ENCODE data around the gene MMP15. TPM values are rescaled to one million over a fixed set of nuclear protein-coding genes. Genes with fewer than 3 reads are reported as not detected.

MMP15 gene
- polyA plus RNA-seq, 1 donor (not counting 4 experiments of a cell fraction or from before 2014, with no cell fraction given) = 3.7 TPM

DNA sequence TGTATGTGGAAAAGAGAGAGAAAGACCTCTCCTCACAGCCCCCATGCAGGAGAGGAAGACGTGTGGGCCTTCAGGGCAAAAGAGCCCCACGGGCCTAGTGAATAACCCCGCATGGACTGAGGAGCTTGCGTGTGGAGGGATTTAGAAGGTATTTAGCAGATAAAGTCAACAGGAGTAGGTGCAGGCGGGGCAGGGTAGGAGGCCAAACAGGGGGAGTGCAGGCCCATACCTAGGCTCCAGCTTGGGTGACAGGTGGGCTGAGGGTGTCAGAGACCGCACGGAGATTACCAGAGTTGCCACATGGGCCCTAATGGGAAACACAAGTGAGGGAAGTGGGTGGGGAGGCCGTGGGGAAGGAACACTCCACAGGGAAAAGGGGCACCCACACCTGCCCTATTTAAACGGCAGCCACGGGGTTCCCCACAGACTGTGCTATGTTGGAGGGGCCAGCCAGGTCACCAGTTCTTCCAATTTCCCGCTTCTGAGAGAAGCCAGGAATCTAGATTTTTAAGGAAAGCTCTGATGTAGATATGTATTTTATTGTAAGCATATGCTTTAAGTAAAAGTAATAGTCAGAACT, 46.5 kb upstream of the MMP15 start:
- no peaks in the 10 kb centered on the region for H3K27me3 ChIP-seq (ENCODE audit: control insufficient read depth, extremely low read depth, insufficient read depth, low read length)
- FAIRE-seq (no peak), DNase-seq (ENCODE audit: low read depth, low spot score) (no peak)
- no peaks in the 10 kb centered on the region for H3K36me3 ChIP-seq (ENCODE audit: control insufficient read depth in 2 of 2, extremely low read depth in 1 of 2, insufficient read depth in 2 of 2, low read length in 2 of 2)
- H2AFZ ChIP-seq (ENCODE audit: control insufficient read depth, low read length) = no peak overlapping the region
- H3K4me1 ChIP-seq (ENCODE audit: control insufficient read depth, extremely low read depth, insufficient read depth, low read length) = peaks cover 11% of the 10 kb centered on the region
- H3K79me2 ChIP-seq (ENCODE audit: control insufficient read depth, insufficient read depth, low read length) = no peaks in the 10 kb centered on the region
- no peaks in the 10 kb centered on the region for H3K9me1 ChIP-seq (ENCODE audit: control insufficient read depth, extremely low read depth, insufficient read depth, low read length)
- no peaks in the 10 kb centered on the region for H4K20me1 ChIP-seq (ENCODE audit: control insufficient read depth, extremely low read depth, insufficient read depth, low read length)
- H3K4me3 ChIP-seq (ENCODE audit: control insufficient read depth in 2 of 3, extremely low read depth in 1 of 3, insufficient read depth in 2 of 3, low read depth in 1 of 3, low read length in 3 of 3) = no peak overlapping the region
- no peak overlapping the region for H3K9ac ChIP-seq (ENCODE audit: control insufficient read depth, extremely low read depth, insufficient read depth, low read length)
- no peak overlapping the region for H3K4me2 ChIP-seq (ENCODE audit: control insufficient read depth, extremely low read depth, insufficient read depth, low read depth, low read length)
- H3K27ac ChIP-seq (ENCODE audit: control insufficient read depth, insufficient read depth, low read length) = no peak overlapping the region
- TF ChIP-seq, protein P1, sequence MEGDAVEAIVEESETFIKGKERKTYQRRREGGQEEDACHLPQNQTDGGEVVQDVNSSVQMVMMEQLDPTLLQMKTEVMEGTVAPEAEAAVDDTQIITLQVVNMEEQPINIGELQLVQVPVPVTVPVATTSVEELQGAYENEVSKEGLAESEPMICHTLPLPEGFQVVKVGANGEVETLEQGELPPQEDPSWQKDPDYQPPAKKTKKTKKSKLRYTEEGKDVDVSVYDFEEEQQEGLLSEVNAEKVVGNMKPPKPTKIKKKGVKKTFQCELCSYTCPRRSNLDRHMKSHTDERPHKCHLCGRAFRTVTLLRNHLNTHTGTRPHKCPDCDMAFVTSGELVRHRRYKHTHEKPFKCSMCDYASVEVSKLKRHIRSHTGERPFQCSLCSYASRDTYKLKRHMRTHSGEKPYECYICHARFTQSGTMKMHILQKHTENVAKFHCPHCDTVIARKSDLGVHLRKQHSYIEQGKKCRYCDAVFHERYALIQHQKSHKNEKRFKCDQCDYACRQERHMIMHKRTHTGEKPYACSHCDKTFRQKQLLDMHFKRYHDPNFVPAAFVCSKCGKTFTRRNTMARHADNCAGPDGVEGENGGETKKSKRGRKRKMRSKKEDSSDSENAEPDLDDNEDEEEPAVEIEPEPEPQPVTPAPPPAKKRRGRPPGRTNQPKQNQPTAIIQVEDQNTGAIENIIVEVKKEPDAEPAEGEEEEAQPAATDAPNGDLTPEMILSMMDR (optimal IDR thresholded peaks at IDR 0.05 in 1 of 3, IDR thresholded peaks at IDR 0.05 in 1 of 3, conservative IDR thresholded peaks at IDR 0.05 in 1 of 3; ENCODE audit: extremely low read depth in 1 of 3, insufficient read depth in 2 of 3, low read length in 3 of 3) = no peak
- no peak for TF ChIP-seq EZH2 (IDR thresholded peaks at IDR 0.05; ENCODE audit: low read length)
- dilution Hi-C loops (cut with MboI; ENCODE audit: extremely low pct_ligation_motif_present, low sequenced_read_pairs) = no loop called here
- H3K9me3 ChIP-seq (ENCODE audit: control insufficient read depth, low read depth, low read length) = no peaks in the 10 kb centered on the region

DNA sequence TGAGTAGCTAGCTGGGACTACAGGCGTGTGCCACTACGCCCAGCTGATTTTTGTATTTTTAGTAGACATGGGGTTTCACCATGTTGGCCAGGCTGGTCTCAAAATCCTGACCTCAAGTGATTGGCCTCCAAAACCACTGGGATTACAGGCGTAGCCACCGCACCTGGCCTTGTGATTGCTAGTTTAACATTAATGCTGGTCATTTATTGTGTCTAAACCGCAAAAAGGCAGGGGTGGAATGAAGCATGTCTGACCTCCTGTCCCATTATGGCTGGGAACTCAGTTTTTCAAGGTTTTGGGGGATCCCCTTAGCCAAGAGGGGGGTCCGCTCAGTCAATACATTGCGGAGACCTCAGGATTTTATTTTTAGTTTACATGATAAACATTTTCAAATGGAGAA, 43.9 kb upstream of the MMP15 start:
- Histone ChIP-seq H3K27ac (ENCODE audit: control insufficient read depth, insufficient read depth, low read length) (no peak overlapping the region), H3K9ac (ENCODE audit: control insufficient read depth, extremely low read depth, insufficient read depth, low read length) (no peak overlapping the region), H3K36me3 (ENCODE audit: control insufficient read depth in 2 of 2, extremely low read depth in 1 of 2, insufficient read depth in 2 of 2, low read length in 2 of 2) (no peaks in the 10 kb centered on the region), H4K20me1 (ENCODE audit: control insufficient read depth, extremely low read depth, insufficient read depth, low read length) (no peaks in the 10 kb centered on the region), H3K9me3 (ENCODE audit: control insufficient read depth, low read depth, low read length) (no peaks in the 10 kb centered on the region), H3K79me2 (ENCODE audit: control insufficient read depth, insufficient read depth, low read length) (no peaks in the 10 kb centered on the region), H3K4me3 (ENCODE audit: control insufficient read depth in 2 of 3, extremely low read depth in 1 of 3, insufficient read depth in 2 of 3, low read depth in 1 of 3, low read length in 3 of 3) (no peak overlapping the region), H3K27me3 (ENCODE audit: control insufficient read depth, extremely low read depth, insufficient read depth, low read length) (peaks cover 6% of the 10 kb centered on the region), H3K4me2 (ENCODE audit: control insufficient read depth, extremely low read depth, insufficient read depth, low read depth, low read length) (no peak overlapping the region), H3K9me1 (ENCODE audit: control insufficient read depth, extremely low read depth, insufficient read depth, low read length) (no peaks in the 10 kb centered on the region), H2AFZ (ENCODE audit: control insufficient read depth, low read length) (no peak overlapping the region), H3K4me1 (ENCODE audit: control insufficient read depth, extremely low read depth, insufficient read depth, low read length) (peaks cover 9% of the 10 kb centered on the region)
- DNase-seq (ENCODE audit: low read depth, low spot score) (no peak), FAIRE-seq (no peak)
- TF ChIP-seq, protein P1 (optimal IDR thresholded peaks at IDR 0.05 in 1 of 3, IDR thresholded peaks at IDR 0.05 in 1 of 3, conservative IDR thresholded peaks at IDR 0.05 in 1 of 3; ENCODE audit: extremely low read depth in 1 of 3, insufficient read depth in 2 of 3, low read length in 3 of 3) = no peak
- no peak for TF ChIP-seq EZH2 (IDR thresholded peaks at IDR 0.05; ENCODE audit: low read length)
- dilution Hi-C loops (cut with MboI; ENCODE audit: extremely low pct_ligation_motif_present, low sequenced_read_pairs) = no loop called here

Measured in keratinocyte (primary cell).